Activated CD4-positive, alpha-beta T cell treated with anti-CD3 and anti-CD28 coated beads, Interleukin-2, amount 50 U/mL, for 4 hours (primary cell): Measurements from ENCODE around the gene SLC23A2.

Experiments used
- DNase-seq, 2 experiments: peaks; one replicate each; pipeline ENCODE4 v3.0.0-alpha.2; 2020

Gene SLC23A2

DNA sequence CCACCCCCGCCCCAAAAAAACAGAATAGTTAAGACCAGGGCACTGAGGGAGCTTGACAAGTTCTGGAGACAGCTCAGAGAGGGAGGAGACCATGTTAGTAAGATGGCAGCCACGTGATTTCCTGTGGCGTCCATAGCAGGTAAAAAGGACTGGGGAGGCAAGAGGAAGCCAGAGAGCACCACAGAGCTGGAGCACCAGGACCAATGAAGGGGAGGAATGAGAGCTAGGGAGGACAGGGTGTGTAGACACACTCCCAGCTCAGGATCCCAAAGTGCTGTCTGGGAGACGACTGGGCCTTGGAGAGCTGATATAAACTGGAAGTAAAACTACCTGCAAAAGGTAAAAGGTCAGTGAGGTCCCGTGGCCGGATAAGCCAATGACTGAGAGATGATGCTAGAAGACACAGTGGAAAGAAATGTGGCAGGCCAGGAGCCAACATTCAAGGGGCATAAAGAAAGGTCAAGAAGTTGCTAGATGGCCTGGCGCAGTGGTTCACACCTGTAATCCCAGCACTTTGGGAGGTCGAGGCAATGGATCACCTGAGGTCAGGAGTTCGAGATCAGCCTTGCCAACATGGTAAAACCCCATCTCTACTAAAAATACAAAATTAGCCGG lies 39.0 kb downstream of the SLC23A2 start:
- DNase-seq: no peak

GRCh38 chr20:4961746-4962145 lies 39.6 kb downstream of the SLC23A2 start:
- no peak for DNase-seq

DNA sequence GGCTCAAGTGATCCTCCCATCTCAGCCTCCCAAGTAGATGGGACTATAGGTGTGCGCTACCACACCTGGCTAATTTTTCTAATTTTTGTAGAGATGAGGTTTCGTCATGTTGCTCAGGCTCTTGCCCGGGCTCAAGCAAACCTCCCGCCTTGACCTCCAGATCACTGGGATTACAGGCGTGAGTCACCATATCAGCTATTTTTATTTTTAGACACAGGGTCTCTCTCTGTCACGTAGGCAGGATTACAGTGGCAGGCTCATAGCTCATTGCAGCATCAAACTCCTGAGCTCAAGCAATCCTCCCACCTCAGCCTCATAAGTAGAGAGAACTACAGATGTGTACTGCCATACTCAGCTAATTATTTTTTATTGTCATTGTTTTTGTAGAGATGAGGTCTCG lies 41.7 kb downstream of the SLC23A2 start:
- no peak for DNase-seq

DNA sequence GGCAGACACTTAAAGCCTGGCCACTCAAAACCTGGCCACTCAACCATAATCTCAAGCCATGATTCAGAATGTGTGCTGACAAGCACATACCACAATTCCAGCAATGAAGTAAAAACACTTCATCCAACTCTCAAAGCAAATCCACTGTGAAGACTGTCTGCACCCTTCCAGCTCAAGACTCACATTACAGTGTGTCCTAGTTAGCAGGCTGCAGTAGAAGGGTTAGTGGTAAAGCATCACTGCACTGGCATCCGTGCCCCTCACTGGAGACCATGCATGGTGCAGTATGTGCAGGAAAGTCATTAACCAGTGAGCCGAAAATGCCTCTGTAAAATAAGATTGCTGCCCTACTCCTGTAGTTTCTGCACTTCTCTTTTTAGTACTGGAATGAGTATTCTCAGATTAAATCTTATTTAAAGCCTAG lies 43.4 kb downstream of the SLC23A2 start:
- no peak for DNase-seq

GRCh38 chr20:4957187-4957586 lies 44.1 kb downstream of the SLC23A2 start:
- DNase-seq: no peak

DNA sequence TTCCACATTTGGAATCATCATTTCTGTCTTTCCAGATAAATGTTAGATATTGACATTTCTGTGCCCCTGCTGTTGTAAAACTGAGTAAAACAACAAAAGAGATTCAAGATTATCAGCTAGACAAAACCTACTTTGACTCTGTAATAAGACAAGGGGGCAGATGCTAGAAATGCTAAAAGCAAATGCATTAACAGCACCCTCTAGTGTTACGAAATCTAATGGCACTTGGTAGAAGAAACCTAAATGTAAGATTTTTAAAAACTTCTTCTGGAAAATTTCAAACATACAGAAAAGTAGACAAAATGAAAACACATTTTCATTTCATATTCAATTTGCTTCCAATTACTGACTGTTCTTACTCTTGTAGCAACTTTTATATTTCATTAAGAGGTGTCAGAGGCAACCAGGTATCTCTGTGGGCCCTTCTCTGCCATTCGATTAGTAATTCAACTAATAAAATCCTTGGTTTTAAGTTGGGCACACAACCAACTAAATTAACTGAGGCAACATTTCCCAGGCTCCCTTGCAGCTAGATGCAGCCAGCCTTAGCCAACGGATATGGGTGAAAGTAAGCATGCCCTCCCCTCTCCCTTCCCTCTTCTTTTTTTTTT lies 45.0 kb downstream of the SLC23A2 start:
- no peak for DNase-seq

DNA sequence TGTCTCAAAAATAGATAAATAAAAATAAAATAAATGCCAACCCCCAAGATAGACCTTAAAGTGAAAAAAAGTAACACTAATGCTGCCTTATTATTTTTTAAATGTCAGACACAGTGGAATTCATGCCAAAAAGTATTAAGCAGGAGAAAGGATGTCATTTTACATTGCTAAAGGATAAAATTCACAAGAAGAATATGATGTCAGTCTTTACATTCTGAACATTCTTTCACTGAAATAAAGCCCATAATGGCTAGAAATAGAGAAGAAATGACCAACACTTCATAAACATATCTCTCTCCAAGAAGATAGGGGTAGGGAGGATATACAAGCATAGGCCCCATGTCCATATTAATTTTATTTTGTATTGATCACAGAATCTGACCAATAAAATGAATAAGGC lies 47.4 kb downstream of the SLC23A2 start:
- DNase-seq: no peak

- no peak for DNase-seq
These were observed 49.1 kb downstream of the SLC23A2 start for GRCh38 chr20:4952229-4952628.

GRCh38 chr20:4951299-4951698 lies 50.0 kb downstream of the SLC23A2 start:
- DNase-seq: no peak

GRCh38 chr20:4950841-4951240 lies 50.5 kb downstream of the SLC23A2 start:
- no peak for DNase-seq

GRCh38 chr20:4950437-4950836 lies 50.9 kb downstream of the SLC23A2 start:
- DNase-seq: no peak

DNA sequence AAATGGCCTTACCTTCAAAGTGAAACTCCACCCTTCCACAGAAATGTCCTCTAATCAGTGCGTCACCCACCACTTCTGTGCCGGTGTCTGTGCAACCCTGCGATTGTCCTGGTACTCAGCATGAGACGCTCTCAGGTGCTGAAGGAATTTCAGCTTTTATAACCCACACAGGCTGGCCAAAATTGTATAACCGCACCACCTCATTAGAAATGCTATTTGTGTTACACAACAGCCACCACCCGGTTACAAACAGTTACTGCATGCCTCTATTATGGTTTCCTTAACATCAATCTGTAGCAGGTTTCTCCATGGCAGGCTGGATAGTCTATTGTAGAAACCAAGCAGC lies 51.5 kb downstream of the SLC23A2 start:
- DNase-seq: no peak

GRCh38 chr20:4947817-4948559 lies 53.3 kb downstream of the SLC23A2 start:
- no peak for DNase-seq

DNA sequence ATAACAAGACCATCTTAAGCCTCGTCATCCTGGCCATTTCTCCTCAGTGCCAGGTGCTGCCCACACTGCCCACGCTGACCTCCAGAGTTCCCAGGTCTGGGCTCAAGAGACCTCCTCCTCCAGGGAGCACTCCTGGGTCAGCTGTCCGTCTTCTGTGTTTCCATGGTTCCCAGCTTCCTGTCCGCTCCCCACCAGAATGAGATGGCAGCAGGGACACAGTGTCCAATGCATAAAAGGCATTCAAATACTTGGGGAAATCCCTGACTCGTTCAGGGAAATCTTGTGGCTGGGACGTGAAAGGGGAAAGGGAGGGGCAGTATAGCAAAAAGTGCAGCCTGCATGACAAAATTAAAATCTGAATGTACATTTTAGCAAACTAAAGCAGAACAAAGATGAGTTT lies 54.3 kb downstream of the SLC23A2 start:
- no peak for DNase-seq

- DNase-seq: no peak
These were observed 54.7 kb downstream of the SLC23A2 start for GRCh38 chr20:4946585-4946984.

DNA sequence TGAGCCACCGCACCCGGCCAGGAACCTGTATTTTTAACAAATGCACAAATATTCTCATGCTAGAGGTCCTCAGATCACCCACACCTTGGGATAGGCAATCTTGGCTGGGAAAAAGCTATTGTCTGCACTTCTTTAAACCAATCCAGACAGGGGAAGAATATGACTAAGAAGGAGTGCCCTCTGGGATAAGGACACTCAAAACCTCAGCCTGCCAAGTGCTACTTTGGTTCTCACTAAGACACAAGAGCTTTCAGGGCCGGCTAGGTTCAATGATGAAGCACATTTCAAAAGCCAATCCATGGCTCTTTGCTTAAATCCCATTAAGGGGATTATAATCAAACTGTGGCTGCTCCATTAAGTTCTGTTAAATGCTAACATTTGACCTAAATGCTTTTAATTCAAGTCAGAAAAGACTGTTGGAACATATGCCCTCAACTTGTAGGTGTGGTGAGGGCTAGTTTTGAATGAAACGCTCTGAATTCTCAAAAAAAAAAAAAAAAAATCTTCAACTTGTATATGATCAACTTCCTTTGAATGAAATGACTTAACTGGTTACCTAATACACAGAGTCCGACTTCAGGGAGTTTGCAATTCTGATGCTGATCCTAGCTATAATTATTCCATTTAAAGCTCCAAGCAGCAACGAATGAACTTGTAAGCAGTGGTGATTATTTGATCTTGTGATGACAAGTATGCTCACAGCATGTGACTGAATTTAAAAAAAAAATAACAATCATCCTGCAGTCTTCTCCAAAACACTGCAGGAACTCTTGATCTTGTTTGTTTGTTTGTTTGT lies 56.6 kb downstream of the SLC23A2 start:
- DNase-seq: no peak

DNA sequence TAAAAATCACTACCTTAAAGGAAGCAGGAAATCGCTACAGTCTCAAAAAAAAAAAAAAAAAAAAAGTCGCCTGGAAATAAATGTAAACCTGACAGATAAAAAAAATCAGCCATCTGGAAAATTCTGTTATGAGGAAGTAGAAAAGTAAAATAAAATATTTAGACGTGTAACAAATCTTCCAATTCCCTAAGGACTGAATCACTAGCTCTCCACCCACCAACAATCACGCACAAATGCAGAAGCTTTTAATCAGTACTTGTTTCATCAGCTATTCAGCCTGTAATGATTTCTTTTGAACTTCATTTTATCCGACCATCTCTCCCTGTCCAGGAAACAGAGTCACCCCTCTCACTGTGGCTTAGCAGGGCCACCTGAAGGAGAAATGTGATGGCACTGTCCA lies 59.0 kb downstream of the SLC23A2 start:
- no peak for DNase-seq

- DNase-seq: no peak
These were observed 63.6 kb downstream of the SLC23A2 start for GRCh38 chr20:4937407-4938319.

- DNase-seq: no peak
These were observed 64.4 kb downstream of the SLC23A2 start for GRCh38 chr20:4936851-4937406.

- no peak for DNase-seq
These were observed 64.9 kb downstream of the SLC23A2 start for GRCh38 chr20:4936392-4936850.

- no peak for DNase-seq
These were observed 69.2 kb downstream of the SLC23A2 start for GRCh38 chr20:4932061-4932460.
